Activated T-helper 17 cell treated with anti-CD3 and anti-CD28 coated beads, Interleukin-2, amount 50 U/mL, for 72 hours (primary cell): ENCODE data around the gene HBS1L. TPM values are rescaled to one million over a fixed set of nuclear protein-coding genes. Genes with fewer than 3 reads are reported as not detected.

Source experiments
- ATAC-seq: fragments of 150-1000 bp; cut with Tn5 transposase; replicated peaks from 2 replicates; pipeline ENCODE4 v1.10.0; 2021; ENCODE audit warnings: mild to moderate bottlenecking, moderate library complexity
- H3K27ac Mint-ChIP-seq: one replicate; pipeline ENCODE4 v1.8.0; 2022; ENCODE audit warnings: mixed read lengths
- H3K27me3 Mint-ChIP-seq: one replicate; pipeline ENCODE4 v1.8.0; 2022; ENCODE audit warnings: mixed read lengths
- H3K36me3 Mint-ChIP-seq: one replicate; pipeline ENCODE4 v1.8.0; 2022; ENCODE audit warnings: low read depth, mild to moderate bottlenecking, mixed read lengths
- H3K4me1 Mint-ChIP-seq: one replicate; pipeline ENCODE4 v1.8.0; 2022; ENCODE audit warnings: mixed read lengths
- H3K4me3 Mint-ChIP-seq: one replicate; pipeline ENCODE4 v1.8.0; 2022; ENCODE audit warnings: mild to moderate bottlenecking, mixed read lengths
- H3K9me3 Mint-ChIP-seq: one replicate; pipeline ENCODE4 v1.8.0; 2022; ENCODE audit warnings: mixed read lengths
- total RNA-seq, 2 donors: library from RNA; stranded (reverse); gene quantifications; one replicate each; pipeline ENCODE4 v1.2.3, GENCODE V29; 2022

HBS1L gene
- total RNA-seq, 2 donors from 2014 or later: 149 to 167 TPM

GRCh38 chr6:134949927-134950326 lies 104.7 kb downstream of the HBS1L start, which contains the start of gene ALDH8A1:
Gene ALDH8A1, minus strand, starts transcription at chr6:134950101. Its CDS starts 48 bp downstream, at chr6:134950053.
- Mint-ChIP-seq H3K27me3 (no peaks in the 10 kb centered on the region), H3K4me1 (no peaks in the 10 kb centered on the region), H3K36me3 (no peaks in the 10 kb centered on the region), H3K9me3 (no peaks in the 10 kb centered on the region), H3K4me3 (no peak within 1 kb of the TSS), H3K27ac (no peak within 1 kb of the TSS)
- no peak for ATAC-seq

GRCh38 chr6:134948691-134949090 lies 105.9 kb downstream of the HBS1L start:
- H3K27ac Mint-ChIP-seq: no peak overlapping the region
- H3K4me3 Mint-ChIP-seq: no peak overlapping the region
- no peaks in the 10 kb centered on the region for H3K4me1 Mint-ChIP-seq
- H3K9me3 Mint-ChIP-seq: no peaks in the 10 kb centered on the region
- H3K27me3 Mint-ChIP-seq: no peaks in the 10 kb centered on the region
- ATAC-seq: no peak
- H3K36me3 Mint-ChIP-seq: no peaks in the 10 kb centered on the region

GRCh38 chr6:134948142-134948541 lies 106.5 kb downstream of the HBS1L start:
- Mint-ChIP-seq H3K4me1 (no peaks in the 10 kb centered on the region), H3K36me3 (no peaks in the 10 kb centered on the region), H3K27ac (no peak overlapping the region), H3K9me3 (no peaks in the 10 kb centered on the region), H3K27me3 (no peaks in the 10 kb centered on the region), H3K4me3 (no peak overlapping the region)
- ATAC-seq: no peak

GRCh38 chr6:134945045-134945444 lies 109.6 kb downstream of the HBS1L start:
- Mint-ChIP-seq H3K4me1 (no peaks in the 10 kb centered on the region), H3K27me3 (no peaks in the 10 kb centered on the region), H3K36me3 (no peaks in the 10 kb centered on the region), H3K9me3 (no peaks in the 10 kb centered on the region), H3K4me3 (no peak overlapping the region), H3K27ac (no peak overlapping the region)
- no peak for ATAC-seq

- H3K9me3 Mint-ChIP-seq: no peaks in the 10 kb centered on the region
- peaks cover 11% of the 10 kb centered on the region for H3K4me1 Mint-ChIP-seq
- ATAC-seq: no peak
- H3K4me3 Mint-ChIP-seq: no peak overlapping the region
- no peak overlapping the region for H3K27ac Mint-ChIP-seq
- no peaks in the 10 kb centered on the region for H3K27me3 Mint-ChIP-seq
- H3K36me3 Mint-ChIP-seq: no peaks in the 10 kb centered on the region
These were observed 111.0 kb downstream of the HBS1L start for GRCh38 chr6:134943522-134944111.

GRCh38 chr6:134938896-134939295 lies 115.7 kb downstream of the HBS1L start:
- Mint-ChIP-seq H3K27me3 (no peaks in the 10 kb centered on the region), H3K27ac (peak overlapping the region; percentile 46), H3K36me3 (no peaks in the 10 kb centered on the region), H3K9me3 (no peaks in the 10 kb centered on the region), H3K4me3 (peak overlapping the region; percentile 39), H3K4me1 (peaks cover 16% of the 10 kb centered on the region)
- peak; percentile 98 for ATAC-seq

GRCh38 chr6:134937426-134937825 lies 117.2 kb downstream of the HBS1L start:
- Mint-ChIP-seq H3K27me3 (no peaks in the 10 kb centered on the region), H3K4me3 (no peak overlapping the region), H3K36me3 (no peaks in the 10 kb centered on the region), H3K27ac (no peak overlapping the region), H3K9me3 (no peaks in the 10 kb centered on the region), H3K4me1 (peaks cover 16% of the 10 kb centered on the region)
- ATAC-seq: no peak

GRCh38 chr6:134936931-134937330 lies 117.7 kb downstream of the HBS1L start:
- Mint-ChIP-seq H3K4me1 (peaks cover 16% of the 10 kb centered on the region), H3K4me3 (no peak overlapping the region), H3K27me3 (no peaks in the 10 kb centered on the region), H3K36me3 (no peaks in the 10 kb centered on the region), H3K9me3 (no peaks in the 10 kb centered on the region), H3K27ac (no peak overlapping the region)
- no peak for ATAC-seq

- H3K36me3 Mint-ChIP-seq: no peaks in the 10 kb centered on the region
- no peaks in the 10 kb centered on the region for H3K27me3 Mint-ChIP-seq
- no peak for ATAC-seq
- H3K4me3 Mint-ChIP-seq: no peak overlapping the region
- no peaks in the 10 kb centered on the region for H3K9me3 Mint-ChIP-seq
- peaks cover 16% of the 10 kb centered on the region for H3K4me1 Mint-ChIP-seq
- no peak overlapping the region for H3K27ac Mint-ChIP-seq
These were observed 118.1 kb downstream of the HBS1L start for GRCh38 chr6:134936476-134936875.

- ATAC-seq: no peak
- no peaks in the 10 kb centered on the region for H3K27me3 Mint-ChIP-seq
- no peaks in the 10 kb centered on the region for H3K36me3 Mint-ChIP-seq
- H3K9me3 Mint-ChIP-seq: no peaks in the 10 kb centered on the region
- H3K4me1 Mint-ChIP-seq: peaks cover 16% of the 10 kb centered on the region
- H3K4me3 Mint-ChIP-seq: no peak overlapping the region
- no peak overlapping the region for H3K27ac Mint-ChIP-seq
These were observed 119.7 kb downstream of the HBS1L start for GRCh38 chr6:134934793-134935485.

- H3K27me3 Mint-ChIP-seq: no peaks in the 10 kb centered on the region
These were observed 121.8 kb downstream of the HBS1L start for GRCh38 chr6:134932535-134933470.

GRCh38 chr6:134932098-134932497 lies 122.5 kb downstream of the HBS1L start:
- H3K27ac Mint-ChIP-seq: no peak overlapping the region
- no peaks in the 10 kb centered on the region for H3K9me3 Mint-ChIP-seq
- H3K4me1 Mint-ChIP-seq: peaks cover 2% of the 10 kb centered on the region
- no peaks in the 10 kb centered on the region for H3K27me3 Mint-ChIP-seq
- ATAC-seq: no peak
- no peaks in the 10 kb centered on the region for H3K36me3 Mint-ChIP-seq
- H3K4me3 Mint-ChIP-seq: no peak overlapping the region

More at GRCh38 chr6:134932535-134933470, 121.8 kb downstream of the HBS1L start:
- ATAC-seq: no peak
- H3K4me3 Mint-ChIP-seq: no peak overlapping the region
- peaks cover 5% of the 10 kb centered on the region for H3K4me1 Mint-ChIP-seq
- no peaks in the 10 kb centered on the region for H3K36me3 Mint-ChIP-seq
- no peak overlapping the region for H3K27ac Mint-ChIP-seq
- no peaks in the 10 kb centered on the region for H3K9me3 Mint-ChIP-seq

- Mint-ChIP-seq H3K27me3 (no peaks in the 10 kb centered on the region), H3K27ac (no peak overlapping the region), H3K4me1 (no peaks in the 10 kb centered on the region), H3K9me3 (no peaks in the 10 kb centered on the region), H3K36me3 (no peaks in the 10 kb centered on the region), H3K4me3 (no peak overlapping the region)
- no peak for ATAC-seq
These were observed 124.2 kb downstream of the HBS1L start for GRCh38 chr6:134930463-134930862.

GRCh38 chr6:134928151-134928900 lies 126.3 kb downstream of the HBS1L start:
- no peak for ATAC-seq
- Mint-ChIP-seq H3K9me3 (no peaks in the 10 kb centered on the region), H3K4me3 (no peak overlapping the region), H3K36me3 (no peaks in the 10 kb centered on the region), H3K4me1 (no peaks in the 10 kb centered on the region), H3K27ac (peak overlapping the region; percentile 36), H3K27me3 (no peaks in the 10 kb centered on the region)
